Measurements from ENCODE around the gene GULP1.

DNA sequence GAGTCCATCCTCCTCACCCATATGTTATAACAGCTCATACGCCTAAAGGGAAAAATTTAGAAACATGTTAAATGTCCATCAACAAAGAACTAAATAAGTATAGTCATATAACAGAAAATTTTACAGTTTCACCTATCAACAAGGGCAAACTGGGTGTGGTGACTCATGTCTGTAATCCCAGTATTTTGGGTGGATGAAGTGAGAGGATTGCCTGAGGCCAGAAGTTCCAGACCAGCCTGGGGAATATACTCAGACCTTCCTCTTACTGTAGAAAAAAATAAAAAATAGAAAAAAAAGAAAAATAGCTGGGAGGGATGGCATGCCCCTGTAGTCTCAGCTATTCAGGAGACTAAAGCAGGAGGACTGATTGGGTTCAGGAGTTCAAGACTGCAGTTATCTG is 48.3 kb upstream of the GULP1 start:
- TF ChIP-seq, protein P1, sequence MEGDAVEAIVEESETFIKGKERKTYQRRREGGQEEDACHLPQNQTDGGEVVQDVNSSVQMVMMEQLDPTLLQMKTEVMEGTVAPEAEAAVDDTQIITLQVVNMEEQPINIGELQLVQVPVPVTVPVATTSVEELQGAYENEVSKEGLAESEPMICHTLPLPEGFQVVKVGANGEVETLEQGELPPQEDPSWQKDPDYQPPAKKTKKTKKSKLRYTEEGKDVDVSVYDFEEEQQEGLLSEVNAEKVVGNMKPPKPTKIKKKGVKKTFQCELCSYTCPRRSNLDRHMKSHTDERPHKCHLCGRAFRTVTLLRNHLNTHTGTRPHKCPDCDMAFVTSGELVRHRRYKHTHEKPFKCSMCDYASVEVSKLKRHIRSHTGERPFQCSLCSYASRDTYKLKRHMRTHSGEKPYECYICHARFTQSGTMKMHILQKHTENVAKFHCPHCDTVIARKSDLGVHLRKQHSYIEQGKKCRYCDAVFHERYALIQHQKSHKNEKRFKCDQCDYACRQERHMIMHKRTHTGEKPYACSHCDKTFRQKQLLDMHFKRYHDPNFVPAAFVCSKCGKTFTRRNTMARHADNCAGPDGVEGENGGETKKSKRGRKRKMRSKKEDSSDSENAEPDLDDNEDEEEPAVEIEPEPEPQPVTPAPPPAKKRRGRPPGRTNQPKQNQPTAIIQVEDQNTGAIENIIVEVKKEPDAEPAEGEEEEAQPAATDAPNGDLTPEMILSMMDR (conservative IDR thresholded peaks at IDR 0.05 in 1 of 2, IDR thresholded peaks at IDR 0.05 in 1 of 2; ENCODE audit: low read depth in 1 of 2, low read length in 2 of 2) = no peak
- TF ChIP-seq EZH2 (IDR thresholded peaks at IDR 0.05; ENCODE audit: low read length, missing control alignments) = no peak
